ENCODE results near the gene HBS1L. TPM values are rescaled to one million over a fixed set of nuclear protein-coding genes. Genes with fewer than 3 reads are reported as not detected.

The HBS1L gene
- polyA plus RNA-seq, 1 experiment: 101 TPM

DNA sequence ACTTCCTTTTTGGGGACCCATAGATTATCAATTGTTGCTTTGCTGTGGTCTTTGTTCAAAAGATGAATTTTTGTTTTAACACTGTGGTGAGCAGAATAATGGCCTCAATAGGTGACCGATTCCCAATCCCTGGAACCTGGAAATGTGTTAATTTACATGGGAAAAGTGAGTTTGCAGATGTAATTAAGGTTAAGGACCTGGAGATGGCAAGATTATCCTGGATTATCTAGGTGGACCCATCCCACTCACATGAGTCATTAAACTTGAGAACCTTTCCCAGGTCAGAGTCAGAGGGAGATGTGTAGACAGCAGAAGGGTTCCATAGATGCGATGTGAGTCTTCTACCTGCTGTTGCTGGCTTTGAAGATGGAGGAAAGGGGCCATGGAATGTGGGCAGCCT is 36.2 kb upstream of the HBS1L start:
- no peak overlapping the region for H3K4me3 ChIP-seq (ENCODE audit: low read depth, low read length)
- TF ChIP-seq, protein P1, sequence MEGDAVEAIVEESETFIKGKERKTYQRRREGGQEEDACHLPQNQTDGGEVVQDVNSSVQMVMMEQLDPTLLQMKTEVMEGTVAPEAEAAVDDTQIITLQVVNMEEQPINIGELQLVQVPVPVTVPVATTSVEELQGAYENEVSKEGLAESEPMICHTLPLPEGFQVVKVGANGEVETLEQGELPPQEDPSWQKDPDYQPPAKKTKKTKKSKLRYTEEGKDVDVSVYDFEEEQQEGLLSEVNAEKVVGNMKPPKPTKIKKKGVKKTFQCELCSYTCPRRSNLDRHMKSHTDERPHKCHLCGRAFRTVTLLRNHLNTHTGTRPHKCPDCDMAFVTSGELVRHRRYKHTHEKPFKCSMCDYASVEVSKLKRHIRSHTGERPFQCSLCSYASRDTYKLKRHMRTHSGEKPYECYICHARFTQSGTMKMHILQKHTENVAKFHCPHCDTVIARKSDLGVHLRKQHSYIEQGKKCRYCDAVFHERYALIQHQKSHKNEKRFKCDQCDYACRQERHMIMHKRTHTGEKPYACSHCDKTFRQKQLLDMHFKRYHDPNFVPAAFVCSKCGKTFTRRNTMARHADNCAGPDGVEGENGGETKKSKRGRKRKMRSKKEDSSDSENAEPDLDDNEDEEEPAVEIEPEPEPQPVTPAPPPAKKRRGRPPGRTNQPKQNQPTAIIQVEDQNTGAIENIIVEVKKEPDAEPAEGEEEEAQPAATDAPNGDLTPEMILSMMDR (IDR thresholded peaks at IDR 0.05; ENCODE audit: low read depth, low read length): no peak
- H3K27me3 ChIP-seq (ENCODE audit: control insufficient read depth, insufficient read depth, low read length): peaks cover 16% of the 10 kb centered on the region
- ChIA-PET CTCF (no interaction called here), POLR2A (no interaction called here)
- DNase-seq (ENCODE audit: low read depth, low spot score): no peak
- no peak overlapping the region for H3K27ac ChIP-seq (ENCODE audit: low read depth, low read length)
- no peaks in the 10 kb centered on the region for H3K9me3 ChIP-seq (ENCODE audit: control insufficient read depth, insufficient read depth, low read length)

DNA sequence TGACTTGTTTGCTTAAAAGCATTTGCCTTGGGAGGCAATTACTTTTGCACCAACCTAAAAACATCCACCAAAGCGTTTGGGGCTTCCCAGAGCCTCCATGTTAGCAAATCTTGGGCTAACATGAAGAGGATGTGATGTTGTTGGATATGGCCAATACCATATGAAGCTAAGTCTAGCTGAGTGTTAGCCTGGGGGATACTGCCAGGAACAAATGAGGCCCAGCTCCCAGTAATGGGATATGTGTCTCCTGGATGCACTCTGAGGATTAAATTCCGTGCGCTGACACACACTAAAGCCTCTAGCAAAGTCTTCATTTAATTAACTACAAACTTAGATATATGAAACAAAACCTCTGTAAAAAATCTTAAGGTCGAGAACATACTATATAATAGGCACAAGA is 35.3 kb upstream of the HBS1L start:
- TF ChIP-seq, protein P1 (IDR thresholded peaks at IDR 0.05; ENCODE audit: low read depth, low read length): no peak

DNA sequence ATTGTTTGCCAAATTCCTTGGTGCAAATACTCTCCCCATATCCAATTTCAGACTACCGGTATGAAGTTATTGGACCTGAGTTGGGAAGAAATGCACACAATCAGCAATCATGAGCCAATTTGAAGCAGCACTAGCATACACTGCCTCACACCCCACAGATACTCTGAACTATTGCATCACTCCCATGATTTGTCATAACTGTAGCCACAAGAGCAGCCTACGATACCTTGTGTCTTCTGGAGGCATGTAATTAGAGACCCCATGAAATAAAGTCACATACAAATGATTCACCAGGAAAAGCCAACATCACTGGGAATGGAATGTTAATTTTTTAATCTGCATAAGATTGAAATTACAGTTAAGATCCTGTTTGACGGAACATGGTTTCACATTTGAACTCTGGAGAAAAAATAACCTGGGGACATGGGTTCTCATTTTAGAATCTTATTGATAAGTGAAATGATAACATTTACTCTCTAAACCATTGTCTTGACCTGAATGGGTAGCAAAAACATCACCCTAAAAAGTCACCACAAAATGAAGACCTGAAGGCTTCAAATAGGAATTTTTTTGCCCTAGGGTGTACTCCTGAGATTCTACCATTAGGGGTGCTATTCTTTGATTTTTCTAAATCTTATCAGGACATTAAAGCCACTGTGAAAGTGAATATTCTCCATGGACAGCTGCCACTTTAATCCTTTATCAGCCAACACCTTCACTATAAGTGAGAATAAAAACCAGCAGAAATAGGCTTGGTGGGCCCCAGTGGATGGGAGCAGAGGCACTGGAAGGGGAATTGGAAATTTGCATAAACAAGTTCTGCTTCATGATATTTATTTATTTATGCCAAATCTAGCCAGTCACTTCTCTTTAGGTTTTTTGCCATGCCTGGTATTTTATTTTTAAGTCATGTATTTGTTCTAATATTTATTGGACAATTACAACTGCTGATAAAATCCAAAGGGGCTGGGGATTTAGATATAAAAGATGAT is 34.5 kb upstream of the HBS1L start:
- ChIA-PET CTCF (interaction anchor here (0.8 to 1.1 kb wide), 2 partner anchors 11 to 78 kb away, joined by 4 to 6 read pairs; no protein-coding TSS in a partner anchor), POLR2A (no interaction called here)
- DNase-seq (ENCODE audit: low read depth, low spot score): peak; percentile 3
- no peak overlapping the region for H3K4me3 ChIP-seq (ENCODE audit: low read depth, low read length)
- no peaks in the 10 kb centered on the region for H3K9me3 ChIP-seq (ENCODE audit: control insufficient read depth, insufficient read depth, low read length)
- TF ChIP-seq, protein P1 (IDR thresholded peaks at IDR 0.05; ENCODE audit: low read depth, low read length): peak; percentile 56
- no peak overlapping the region for H3K27ac ChIP-seq (ENCODE audit: low read depth, low read length)
- peaks cover 16% of the 10 kb centered on the region for H3K27me3 ChIP-seq (ENCODE audit: control insufficient read depth, insufficient read depth, low read length)

More for the DNA sequence above, 35.3 kb upstream of the HBS1L start:
- CTCF ChIA-PET: interaction anchor here (0.8 to 1.1 kb wide), 2 partner anchors 10 to 78 kb away, joined by 4 to 6 read pairs; no protein-coding TSS in a partner anchor
- H3K27me3 ChIP-seq (ENCODE audit: control insufficient read depth, insufficient read depth, low read length): peaks cover 16% of the 10 kb centered on the region
- H3K4me3 ChIP-seq (ENCODE audit: low read depth, low read length): no peak overlapping the region
- no peak for DNase-seq (ENCODE audit: low read depth, low spot score)
- H3K27ac ChIP-seq (ENCODE audit: low read depth, low read length): no peak overlapping the region
- POLR2A ChIA-PET: no interaction called here
- no peaks in the 10 kb centered on the region for H3K9me3 ChIP-seq (ENCODE audit: control insufficient read depth, insufficient read depth, low read length)

DNA sequence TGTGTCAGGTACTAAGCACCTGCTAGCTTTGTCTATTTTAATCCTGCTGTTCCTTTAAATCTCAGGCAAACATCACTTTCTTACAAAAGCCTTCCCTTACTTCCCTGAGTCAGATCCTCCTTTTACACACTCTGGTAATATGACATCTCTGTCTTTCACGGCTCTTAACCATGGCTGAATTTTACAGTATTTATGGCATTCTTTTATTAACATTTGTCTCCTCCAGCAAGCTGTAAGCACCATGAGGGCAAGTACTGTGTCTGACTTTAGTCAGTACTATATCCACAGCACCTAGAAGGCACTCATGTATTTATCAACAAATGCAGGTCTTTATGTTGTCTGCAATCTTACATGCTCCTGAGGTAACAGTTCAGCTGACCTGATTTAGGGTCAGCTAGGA is 33.7 kb upstream of the HBS1L start:
- POLR2A ChIA-PET: no interaction called here
- Histone ChIP-seq H3K27me3 (ENCODE audit: control insufficient read depth, insufficient read depth, low read length) (peaks cover 15% of the 10 kb centered on the region), H3K4me3 (ENCODE audit: low read depth, low read length) (no peak overlapping the region), H3K9me3 (ENCODE audit: control insufficient read depth, insufficient read depth, low read length) (no peaks in the 10 kb centered on the region), H3K27ac (ENCODE audit: low read depth, low read length) (no peak overlapping the region)
- no peak for DNase-seq (ENCODE audit: low read depth, low spot score)
- TF ChIP-seq, protein P1 (IDR thresholded peaks at IDR 0.05; ENCODE audit: low read depth, low read length): no peak
- CTCF ChIA-PET: no interaction called here

DNA sequence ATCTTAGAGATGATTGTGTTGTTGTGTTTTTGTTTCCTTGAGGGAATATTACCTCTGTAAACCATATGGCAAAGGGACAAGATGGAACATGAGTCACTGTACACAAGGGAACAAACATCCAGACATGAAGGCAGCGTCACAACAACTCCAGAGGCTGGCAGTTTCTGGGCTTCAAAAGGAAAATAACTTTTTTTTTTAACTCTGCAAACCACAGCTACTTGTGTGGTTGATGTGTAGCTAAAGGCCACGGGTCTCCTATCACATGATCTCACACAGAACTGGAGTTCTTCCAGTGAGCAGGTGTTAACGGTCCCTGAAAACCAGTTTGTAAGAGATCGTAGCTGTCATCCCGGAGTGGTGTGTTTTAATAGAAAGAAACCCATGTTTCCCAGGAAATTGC is 33.2 kb upstream of the HBS1L start:
- CTCF ChIA-PET: no interaction called here
- Histone ChIP-seq H3K4me3 (ENCODE audit: low read depth, low read length) (no peak overlapping the region), H3K27me3 (ENCODE audit: control insufficient read depth, insufficient read depth, low read length) (peaks cover 12% of the 10 kb centered on the region), H3K9me3 (ENCODE audit: control insufficient read depth, insufficient read depth, low read length) (no peaks in the 10 kb centered on the region), H3K27ac (ENCODE audit: low read depth, low read length) (no peak overlapping the region)
- TF ChIP-seq, protein P1 (IDR thresholded peaks at IDR 0.05; ENCODE audit: low read depth, low read length): no peak
- no peak for DNase-seq (ENCODE audit: low read depth, low spot score)
- POLR2A ChIA-PET: interaction anchor here (0.6 kb wide), 1 partner anchor 53 kb away, joined by 4 read pairs; no protein-coding TSS in a partner anchor
